Stimulated activated CD8-positive, alpha-beta memory T cell treated with anti-CD3 and anti-CD28 coated beads, Interleukin-2, amount 100 ng/mL, for 48 hours (primary cell): ENCODE results near the gene FUT1.
"Not testable (repeated sequence)": the region's sequence is repeated elsewhere in the genome, so short reads cannot be mapped to it uniquely, and the experiment has no call there.

ENCODE experiments used
- DNase-seq, 2 donors: peaks; one replicate each; pipeline ENCODE4 v3.0.0-alpha.2; 2020; ENCODE audit warnings: low read depth in 2 of 2

FUT1 gene

DNA sequence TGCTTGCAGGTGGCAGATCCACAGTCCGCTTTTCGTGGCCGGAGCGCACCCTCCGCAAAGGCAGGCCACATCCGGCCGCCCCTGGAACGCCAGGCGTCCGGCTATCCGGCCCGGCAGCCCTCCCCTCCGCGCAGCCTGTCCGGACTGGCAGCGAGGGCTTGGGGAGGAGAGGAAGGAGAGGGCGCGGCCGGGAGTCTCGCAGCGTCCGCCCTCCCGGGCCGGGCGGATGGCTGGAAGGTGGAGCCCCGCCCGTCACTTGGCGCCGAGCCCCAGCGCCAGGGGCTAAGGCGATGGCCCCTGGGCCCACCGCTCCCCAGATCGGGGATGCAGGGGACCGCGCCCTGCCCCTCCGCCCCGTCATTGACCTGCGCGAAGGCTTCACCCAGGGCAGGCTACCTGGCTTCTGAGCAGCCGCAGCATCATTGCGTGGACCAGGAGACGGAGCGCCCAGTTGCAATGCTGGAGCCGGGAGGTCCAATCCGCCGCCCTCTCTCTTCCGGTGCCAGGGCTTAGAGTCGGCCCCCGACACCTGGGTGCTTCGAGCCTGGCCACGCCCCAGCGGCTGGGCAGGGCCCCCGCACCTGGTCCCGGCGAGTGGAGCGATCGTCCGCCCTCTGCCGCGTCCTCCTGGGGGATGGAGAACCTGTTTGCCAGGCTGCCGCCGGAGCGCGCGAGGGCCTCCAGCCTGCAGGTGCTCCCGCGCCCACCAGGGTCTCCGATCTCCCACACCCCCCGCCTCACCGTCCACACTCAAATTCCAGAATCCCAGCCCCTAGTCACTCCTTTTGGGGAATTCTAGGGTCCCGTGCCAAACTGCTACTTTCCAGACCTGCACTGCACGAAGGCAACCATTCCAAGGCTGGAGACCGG lies at the start of gene FUT1:
Gene FUT1 (minus strand): TSS at position 146 of the 870 bp plus-strand sequence. CDS start 1,360 bp downstream, outside the sequence.
- peak in 1 of 2 donors; percentile 21 for DNase-seq

DNA sequence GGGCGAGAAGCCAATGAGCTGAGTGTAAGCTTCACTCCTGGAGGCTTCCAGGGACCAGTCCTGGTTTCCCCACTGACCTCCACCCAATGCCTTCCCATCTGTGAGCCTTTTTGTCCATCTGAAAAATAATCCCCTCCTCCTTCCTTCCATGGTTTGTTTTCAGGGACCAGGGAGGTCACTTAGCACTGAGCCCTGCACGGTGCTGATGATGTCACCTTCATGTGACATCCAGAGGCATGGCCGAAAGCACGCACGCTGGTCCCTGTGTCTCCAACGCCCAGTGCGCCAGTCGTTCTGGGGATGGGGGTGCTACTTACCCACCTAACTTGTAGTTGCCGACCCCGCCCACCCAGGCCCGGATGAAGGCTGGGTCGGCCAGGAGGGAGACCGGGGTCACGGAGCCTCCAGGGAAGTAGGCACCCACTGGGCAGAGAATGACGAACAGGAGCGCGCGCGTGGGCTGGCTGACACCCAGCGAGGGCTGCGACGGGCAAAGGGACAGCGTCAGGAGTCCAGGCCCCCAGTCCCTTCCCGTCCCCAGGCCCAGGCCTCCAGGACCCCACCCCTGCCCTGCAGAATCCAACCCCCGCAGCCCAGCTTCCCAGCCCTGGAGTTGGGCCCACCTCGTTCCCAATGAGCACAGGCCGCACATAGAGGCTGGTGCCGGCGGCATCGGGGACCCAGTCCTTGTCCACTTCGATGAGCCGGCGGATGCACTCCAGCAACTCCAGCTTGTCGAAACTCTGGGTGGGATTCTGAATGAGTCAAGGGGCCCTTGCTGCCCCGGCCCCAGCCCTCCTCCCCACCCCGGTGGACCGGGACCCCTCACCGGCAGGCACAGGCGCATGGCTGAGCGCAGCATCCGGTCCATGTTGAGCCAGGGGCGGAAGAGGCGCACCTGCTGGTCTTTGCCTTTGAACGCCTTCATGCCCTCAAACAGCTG lies 47.2 kb upstream of the FUT1 start:
- DNase-seq = no peak

DNA sequence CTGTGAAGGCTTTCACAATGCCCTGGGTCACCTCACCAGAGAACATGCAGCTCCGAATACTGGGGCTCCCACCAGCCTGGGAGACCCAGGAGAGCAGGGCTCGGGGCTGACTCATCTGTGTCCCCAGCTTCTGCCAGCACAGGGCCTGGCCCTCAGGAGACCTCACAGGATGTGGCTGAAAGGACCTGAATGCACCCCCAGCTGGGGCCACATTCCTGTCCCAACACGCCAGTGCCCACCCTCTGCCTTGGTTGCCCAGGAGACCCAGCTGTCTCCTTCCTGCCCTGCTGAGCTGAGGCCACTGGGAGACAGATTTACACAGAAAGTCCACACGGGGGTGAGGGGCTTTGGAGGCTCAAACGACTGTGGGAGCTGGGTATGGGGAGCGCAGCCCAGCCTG lies 46.5 kb upstream of the FUT1 start:
- DNase-seq = no peak

DNA sequence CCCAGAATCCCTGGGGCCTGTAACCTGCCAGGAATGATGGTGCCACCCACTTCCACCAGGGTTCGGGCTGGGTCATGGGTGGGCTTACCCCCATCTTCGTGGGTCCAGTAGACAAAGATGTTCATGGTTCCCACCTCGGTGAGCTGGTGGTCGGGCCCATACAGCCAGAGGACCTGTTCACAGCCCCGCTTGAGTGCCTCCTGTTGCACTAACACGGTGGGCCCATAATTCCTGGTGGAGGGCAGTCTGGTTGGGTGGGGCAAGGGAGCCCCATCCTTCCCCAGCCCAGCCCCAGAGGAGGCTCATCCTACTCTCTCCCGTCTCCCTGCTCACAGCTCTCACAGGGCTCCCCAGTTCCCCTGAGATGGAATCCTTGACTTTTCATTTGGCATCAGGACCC lies 44.7 kb upstream of the FUT1 start:
- no peak for DNase-seq

DNA sequence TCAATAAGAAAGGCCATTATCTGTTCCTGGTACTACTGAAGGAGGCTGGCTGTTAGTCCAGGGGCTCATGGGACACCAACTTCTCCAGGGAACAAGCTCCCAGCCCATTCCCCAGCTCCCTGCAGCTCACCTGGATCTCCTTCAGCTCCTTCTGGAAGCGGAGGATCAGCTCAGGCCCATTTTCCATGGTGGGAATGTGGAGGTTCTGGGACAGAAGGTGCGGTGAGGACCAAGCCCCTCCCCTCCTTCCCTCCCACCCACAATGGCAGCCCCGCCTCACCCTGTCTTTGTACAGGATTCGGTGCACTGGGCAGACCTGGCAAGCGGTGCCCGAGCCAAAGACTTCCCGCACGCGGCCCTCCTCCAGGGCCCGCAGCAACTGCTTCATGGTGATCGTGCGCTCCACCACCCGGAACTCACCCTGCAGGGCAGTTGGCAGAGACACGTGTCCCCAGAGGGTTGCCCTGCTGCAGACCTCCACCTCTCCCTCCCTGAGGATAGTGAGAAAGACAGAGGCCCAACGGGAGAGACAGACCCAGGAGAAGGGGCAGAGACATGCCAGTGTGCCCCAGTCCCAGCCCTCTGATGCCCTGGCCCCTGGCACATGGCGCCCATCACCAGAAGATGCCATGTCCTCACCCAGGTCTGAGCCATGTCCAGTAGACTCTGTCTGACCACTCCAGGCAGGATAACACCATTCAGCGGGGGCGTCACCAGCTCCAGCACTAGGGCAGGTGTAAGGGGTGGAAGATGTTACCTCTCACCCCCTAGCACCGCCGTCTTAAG lies 44.0 kb upstream of the FUT1 start:
- DNase-seq = no peak

DNA sequence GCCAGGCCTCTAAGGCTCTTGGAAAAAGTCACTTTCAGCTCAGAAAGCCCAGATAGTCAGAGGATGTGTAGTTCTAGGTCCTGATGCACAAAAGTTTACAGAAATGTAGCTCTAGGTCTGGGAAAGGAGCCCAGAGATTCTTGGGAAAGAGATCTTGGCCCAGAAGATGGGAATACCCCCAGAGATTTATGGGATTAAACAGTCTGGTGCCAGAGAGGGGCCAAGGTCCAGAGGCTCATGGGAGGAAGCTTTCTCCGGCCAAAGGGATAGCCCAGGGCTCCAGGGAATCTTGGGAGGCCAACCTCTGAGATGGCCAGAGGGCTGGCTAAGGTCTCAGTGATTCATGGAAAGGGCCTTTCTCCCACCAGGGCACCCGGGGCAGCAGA lies 43.2 kb upstream of the FUT1 start:
- no peak for DNase-seq

DNA sequence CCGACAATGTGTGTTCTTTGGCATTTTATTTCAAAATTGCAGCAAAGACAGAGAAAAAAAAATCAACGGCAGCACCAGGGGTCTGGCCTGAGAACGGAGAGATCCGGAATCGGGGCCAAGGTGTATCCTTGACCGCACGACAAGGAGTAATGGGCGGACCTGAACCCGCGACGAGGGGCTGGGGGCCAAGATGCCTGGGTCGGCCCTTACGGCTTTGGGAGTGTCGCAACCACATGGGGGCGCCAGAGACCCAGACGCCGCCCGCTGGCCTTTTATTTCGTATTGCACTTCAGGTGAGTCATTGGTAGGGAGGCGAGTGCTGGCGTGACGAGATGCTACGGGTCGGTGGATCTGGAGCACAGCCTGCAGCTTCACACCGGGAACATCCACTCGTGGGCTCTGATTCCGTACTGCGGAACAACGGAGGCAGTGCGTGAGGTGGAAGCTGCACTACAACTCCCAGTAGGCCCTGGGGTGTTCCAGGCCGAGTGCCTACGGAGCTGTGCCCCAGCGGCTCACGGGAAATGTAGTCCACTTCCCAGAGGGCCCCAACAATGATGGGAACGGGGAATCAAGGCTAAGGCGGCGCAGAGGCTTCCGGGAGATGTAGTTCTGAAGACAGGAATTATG lies 42.7 kb upstream of the FUT1 start:
- peak; percentile 71 to 80 for DNase-seq

DNA sequence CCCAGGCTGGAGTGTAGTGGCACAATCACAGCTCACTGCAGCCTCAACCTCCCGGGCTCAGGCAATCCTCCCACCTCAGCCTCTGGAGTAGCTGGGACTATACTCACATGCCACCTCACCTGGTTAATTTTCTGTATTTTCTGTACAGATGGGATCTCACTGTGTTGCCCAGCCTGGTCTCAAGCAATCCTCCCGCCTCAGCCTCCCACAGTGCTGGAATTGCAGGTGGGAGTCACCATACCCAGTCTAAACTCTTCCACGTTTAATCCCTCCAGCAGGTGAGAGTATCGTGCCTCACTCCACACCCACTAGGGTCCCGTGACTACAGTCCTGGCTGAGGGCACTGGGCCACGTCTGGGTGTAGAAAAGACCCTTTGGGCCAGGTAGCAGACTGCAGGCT lies 41.9 kb upstream of the FUT1 start:
- no peak for DNase-seq

DNA sequence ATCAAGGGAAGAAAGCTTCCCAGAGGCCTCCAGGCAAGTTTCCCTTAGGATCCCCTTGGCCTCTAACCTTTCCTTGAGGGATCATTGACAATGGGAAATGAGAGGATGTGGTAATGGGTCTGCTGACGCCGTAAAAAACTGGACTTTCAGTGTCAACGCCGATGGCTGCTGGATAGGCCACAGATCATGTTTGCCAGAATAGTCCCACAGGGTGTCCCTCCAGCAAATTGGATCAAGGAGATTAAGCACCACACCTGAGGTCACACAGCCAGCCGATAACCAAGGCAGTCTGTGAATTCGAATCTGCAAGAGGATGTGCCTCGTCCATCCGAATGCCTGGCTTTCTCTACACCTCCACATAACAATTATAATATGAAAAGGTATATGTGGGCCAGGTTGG lies 40.8 kb upstream of the FUT1 start:
- no peak for DNase-seq

DNA sequence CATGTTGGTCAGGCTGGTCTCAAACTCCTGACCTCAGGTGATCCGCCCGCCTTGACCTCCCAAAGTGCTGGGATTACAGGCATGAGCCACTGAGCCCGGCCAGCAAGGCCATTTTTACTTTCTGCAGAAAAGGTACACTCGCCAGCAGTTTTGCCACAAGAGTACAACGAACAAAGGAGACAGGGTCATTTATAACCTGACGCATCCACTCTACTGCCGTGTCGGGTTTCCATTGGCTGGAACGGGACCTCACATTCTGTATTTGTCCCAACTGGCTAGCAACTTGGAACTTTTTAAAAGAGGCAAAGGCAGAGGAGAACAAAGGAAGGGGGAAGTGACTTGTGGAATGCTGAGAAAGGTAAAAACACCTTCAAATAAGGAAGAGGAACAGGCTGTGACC lies 34.9 kb upstream of the FUT1 start:
- not testable (repeated sequence) for DNase-seq

DNA sequence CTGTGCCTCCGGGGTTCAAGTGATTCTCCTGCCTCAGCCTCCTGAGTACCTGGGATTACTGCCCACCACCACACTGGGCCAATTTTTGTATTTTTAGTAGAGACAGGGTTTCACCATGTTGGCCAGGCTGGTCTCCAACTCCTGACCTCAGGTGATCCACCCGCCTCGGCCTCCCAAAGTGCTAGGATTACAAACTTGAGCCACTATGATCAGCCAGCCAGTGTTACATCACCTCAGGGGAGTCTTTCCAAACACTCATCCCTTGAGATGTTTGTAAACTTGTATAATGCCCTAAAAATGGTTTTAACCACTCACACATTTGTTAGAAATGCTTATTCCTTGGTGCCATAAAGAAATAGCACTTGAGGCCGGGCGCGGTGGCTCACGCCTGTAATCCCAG lies 34.0 kb upstream of the FUT1 start:
- DNase-seq = not testable (repeated sequence)

DNA sequence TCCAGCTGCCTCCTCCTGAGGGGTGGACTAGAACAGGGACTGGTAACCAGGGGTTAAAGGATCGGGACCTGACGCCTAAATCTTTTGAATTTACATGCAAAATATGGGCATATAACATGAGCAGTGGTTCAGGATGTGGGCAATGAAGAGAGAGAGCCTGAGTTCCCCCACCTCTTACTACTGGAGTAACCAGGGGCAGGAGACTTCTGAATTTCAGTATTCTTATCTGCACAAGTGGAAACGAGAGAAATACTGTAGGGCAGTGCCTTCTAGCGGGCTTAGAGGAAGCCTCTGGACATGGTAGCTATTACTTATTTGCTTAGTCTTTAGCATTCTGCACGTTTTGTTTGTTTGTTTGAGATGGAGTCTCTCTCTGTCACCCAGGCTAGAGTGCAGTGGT lies 32.1 kb upstream of the FUT1 start:
- DNase-seq = no peak

DNA sequence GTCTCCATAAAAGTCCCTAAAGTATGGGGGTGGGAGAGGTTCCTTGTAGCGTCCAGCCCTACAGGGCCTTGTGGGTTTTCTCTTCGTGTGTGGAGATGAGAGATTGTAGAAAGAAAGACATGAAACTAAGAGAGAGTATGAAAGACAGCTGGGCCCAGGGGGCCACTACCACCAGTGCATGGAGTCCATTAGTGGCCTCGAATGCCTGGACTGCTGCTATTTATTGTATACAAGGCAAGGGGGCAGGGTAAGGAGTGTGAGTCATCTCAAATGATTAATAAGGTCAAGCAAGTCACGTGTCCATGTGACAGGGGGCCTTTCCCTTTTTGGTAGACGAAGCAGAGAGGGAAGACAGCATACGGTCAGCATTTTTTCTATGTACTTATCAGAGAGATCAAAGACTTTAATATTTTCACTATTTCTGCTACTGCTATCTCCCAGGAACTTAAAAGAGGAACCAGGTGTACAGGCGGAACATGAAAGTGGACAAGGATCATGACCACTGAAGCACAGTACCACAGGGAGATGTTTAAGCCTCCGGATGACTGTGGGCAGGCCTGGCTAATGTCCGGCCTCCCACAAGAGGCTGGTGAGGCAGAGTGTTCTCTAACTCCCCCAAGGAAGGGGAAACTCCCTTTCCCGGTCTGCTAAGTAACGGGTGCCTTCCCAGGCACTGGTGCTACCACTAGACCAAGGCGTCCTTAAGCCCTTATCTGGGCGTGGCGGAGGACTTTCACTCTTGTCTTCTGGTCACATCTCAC lies 28.4 kb upstream of the FUT1 start:
- DNase-seq = no peak

DNA sequence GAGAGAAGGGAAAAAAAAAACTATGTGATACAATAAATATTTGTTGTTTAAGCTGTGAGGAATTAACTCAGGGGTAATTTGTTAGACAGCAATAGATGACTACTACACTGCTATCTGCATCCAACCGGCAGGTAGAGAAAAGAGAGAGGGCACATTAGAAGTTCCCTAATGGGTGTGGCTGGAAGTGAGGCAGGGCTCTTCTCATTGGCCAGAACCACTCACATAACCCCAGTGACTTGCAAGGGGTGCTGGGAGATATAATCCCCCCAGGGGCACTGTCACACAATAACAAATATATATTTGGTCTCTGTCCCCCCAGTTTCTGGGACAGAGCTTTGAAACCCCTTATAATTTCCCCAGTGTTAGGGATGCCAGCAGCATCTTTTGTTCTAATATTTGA lies 27.2 kb upstream of the FUT1 start:
- DNase-seq = no peak

DNA sequence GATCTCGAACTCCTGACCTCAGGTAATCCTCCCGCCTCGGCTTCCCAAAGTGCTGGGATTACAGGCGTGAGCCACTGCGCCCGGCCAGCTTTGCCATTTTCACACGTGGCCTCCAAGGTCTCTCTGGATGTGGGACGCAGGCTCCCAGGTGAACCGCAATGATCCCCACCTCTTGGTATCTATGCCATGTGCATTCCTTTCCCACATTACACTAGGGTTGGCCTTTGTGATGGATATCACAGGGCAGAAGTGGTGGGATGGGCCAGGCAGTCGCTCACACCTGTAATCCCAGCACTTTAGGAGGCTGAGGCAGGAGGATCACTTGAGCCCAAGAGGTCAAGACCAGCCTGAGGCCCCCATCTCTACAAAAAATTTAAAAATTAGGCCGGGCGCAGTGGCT lies 25.3 kb upstream of the FUT1 start:
- DNase-seq = no peak

DNA sequence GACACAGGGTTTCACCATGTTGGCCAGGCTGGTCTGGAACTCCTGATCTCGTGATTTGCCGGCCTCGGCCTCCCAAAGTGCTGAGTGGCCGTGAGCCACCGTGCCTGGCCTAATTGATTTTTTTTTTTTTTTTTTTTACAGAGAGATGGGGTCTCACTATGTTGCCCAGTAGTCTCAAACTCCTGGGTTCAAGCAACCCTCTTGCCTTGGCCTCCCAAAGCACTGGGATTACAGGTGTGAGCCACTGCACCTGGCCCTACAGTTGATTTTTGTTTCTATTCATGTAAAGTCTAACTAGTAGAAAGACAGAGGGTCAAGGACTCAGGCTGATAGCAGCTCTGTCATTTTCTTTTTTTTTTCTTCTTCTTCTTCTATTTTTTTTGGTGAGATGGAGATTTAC lies 24.7 kb upstream of the FUT1 start:
- DNase-seq = no peak

DNA sequence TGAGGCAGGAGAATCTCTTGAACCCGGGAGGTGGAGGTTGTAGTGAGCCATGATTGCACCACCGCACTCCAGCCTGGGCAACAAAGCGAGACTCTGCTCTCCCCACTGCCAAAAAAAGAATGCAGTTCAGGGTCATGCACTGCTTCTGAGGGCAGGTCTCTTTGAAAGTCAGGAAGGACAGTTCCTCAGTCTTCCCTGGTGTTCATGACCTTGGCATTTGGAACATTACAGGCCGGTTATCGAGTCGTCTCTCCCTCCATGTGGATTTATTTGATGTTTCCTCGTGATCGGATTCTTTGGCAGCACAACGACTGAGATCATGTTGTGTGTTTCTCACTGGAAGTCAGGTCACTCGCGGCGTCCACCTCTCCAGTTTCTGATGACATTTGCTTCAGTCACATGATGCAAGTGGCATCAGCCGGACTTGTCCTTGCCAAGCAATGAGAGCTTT lies 20.1 kb upstream of the FUT1 start:
- no peak for DNase-seq

DNA sequence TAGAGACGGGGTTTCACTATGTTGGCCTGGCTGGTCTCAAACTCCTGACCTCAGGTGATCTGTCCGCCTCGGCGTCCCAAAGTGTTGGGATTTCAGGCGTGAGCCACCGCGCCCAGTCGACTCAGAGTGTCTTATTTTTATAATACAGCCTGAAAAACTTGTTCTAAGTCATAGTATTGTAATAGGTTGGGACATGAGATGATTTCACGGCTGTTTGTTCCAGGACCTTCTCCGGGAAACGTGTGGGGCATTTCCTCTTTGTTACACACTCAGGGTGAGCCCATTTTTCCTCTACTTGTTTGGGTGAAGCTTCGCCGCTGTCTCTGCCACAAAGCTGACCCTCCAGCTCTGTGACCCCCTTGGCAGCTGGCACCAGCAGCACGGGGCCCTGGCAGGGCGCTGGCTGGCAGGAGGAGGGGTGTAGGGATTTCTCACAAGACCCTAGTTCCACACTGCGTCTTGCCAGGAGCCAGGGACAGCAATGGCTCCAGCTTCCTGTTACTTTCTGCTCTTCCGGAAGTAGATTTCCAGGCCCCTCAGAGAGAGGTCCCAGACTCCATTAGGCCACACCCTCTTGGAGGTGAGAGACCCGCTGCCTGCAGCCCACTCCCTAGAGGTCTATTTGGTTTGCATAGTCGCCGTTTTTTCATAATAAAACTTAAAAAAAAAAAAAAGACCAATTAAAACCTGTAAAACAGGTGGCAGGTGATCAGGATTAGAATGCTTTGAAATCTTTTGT lies 18.5 kb upstream of the FUT1 start:
- no peak for DNase-seq

DNA sequence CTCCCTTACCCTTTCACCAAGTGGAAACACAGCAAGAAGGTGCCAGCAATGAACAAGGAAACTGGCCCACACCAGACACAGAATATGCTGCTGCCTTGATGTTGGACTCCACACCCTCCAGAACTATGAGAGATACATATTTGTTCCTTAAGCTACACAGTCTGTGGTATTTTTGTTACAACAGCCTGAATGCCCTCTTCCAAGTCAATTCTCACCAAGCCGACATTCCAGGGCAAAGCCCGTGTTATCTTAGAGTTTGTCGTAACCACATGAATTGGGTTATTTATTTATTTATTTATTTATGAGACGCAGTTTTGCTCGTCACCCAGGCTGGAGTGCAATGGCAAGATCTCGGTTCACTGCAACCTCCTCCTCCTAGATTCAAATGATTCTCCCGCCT lies 17.8 kb upstream of the FUT1 start:
- DNase-seq = no peak
